NCI-H510A (cell line): ENCODE data around the gene FXYD6.

ENCODE experiments used
- DNase-seq: peaks from one replicate; lab custom pipeline; 2025; lab: John Stamatoyannopoulos, UW

FXYD6 gene

GRCh38 chr11:117884994-117885393, 8.5 kb upstream of the FXYD6 start:
- no peak for DNase-seq

- no peak for DNase-seq
Observed at GRCh38 chr11:117883063-117883462, 6.6 kb upstream of the FXYD6 start.

DNA sequence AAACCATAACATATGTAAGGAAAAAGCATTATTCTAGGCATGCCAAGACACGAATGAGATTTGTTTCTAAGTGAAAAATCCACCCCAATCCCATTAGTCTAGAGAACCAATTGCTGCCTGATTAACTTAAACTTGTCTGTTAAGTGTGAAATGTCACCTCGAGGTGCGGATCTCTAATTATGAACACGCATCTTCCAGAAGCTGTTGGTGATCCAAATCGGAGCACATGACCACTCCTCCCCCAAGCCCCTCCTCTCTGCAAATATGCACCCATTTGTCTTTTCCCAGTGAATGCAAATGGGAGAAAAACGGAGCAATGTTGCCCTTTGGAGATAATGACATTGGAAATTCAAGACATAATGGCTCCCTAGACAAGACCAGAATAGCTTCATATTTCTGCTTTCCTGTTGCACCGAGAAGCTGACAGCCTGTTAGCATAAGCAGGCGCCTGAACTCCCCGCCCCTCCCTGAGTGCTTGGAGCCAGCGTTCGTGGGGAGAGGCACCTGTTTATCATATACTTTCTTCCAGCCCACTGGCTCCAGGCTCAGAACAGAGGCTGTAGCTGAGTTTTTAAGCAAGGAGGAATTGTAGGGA, 6.0 kb upstream of the FXYD6 start:
- no peak for DNase-seq

DNA sequence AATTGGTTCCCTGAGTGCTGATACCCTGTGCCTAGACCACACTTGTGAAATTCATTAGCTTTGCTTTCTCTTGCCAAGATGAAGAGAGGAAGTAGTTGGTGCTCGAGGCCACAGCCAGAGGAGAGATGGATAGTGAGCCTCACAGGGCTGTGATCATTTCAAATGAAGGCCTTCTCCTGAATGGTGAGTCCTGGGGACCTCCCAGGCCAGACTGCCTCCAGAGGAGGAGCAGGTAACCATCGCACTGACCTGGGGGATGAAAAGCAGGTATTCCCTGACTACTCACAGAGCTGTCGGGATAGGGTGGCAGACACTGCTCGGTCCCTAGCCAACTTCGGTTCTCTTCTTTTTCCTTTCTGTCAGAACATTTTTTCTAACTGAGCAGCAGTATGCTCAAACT, 4.8 kb upstream of the FXYD6 start:
- no peak for DNase-seq

GRCh38 chr11:117879516-117880480, 3.3 kb upstream of the FXYD6 start:
- no peak for DNase-seq

- DNase-seq = no peak
Observed at GRCh38 chr11:117878939-117879475, 2.5 kb upstream of the FXYD6 start.

DNA sequence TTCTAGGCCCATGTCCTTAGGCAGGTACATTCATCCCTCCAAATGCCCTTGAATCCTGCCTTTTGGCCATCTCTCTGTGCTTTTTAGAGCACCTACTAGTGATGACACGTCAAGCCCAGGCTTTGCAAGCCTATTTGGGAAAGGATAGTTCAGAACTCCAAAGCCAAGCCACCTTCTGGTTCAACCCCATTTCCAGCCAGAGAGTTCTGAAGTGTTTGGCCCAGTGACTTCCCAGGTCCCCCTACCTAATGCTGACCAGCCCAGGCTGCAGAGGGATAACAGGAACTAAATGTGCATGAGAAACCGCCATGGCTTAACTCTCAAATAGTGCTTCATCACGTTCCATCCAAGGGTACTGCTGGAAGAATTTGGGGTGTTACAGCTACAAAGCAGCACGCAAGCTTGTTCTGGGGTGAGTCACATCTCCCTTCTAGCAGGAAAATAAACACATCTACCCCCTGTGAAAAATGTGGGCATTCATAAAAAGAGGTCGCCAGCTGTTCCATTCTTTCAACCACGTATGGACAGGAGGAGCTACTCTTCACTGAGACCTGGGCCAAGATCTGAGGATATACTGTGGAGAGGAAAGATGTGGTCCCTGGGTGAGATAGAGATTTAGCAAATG, 2.0 kb upstream of the FXYD6 start:
- DNase-seq = no peak

DNA sequence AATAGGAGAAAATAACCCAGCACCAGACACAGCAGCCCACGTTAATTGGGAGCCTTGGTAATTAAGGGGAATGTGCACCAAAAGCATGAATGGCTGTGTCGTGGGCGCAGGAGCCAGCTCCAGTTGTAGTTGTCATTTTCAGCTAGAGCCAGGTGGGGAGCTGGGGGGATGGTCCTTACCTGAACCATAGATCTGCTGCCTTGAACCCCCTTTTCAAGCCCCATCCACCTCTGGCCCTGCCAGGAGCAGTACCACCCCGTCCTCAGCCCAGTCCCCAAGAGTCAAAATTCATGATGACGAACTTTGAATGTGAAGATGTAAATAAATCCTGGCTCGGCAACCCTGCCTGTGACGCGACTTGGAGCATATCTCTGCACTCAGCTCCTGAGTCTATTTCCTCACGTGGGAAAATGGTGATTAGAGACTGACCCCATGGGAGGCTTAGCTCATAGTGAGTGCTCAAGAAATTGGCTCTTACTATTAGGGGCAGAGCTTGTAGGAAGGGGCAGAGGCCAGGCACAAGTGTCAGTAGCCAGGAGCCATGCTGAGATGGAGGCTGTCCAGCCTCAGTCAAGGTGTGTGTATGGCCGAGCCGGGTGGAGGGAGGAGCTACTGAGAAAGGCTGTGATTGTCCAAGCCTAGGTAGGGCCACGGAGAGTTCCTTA, 794 bp upstream of the FXYD6 start:
- no peak for DNase-seq

DNA sequence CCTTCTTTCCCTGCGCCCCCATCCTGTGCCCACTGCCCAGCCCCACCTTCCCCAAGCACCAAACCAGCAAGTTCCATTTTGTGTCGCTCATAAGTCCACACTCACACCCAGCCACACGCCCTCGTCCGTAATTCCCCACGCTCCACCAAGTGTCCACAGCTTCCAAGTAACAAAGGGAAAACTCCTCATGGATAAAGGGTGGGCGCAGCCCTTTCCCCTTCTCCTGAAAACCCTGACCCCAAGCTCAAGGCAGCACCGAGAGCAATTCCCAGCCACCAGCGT, 458 bp downstream of the FXYD6 start:
- no peak for DNase-seq

DNA sequence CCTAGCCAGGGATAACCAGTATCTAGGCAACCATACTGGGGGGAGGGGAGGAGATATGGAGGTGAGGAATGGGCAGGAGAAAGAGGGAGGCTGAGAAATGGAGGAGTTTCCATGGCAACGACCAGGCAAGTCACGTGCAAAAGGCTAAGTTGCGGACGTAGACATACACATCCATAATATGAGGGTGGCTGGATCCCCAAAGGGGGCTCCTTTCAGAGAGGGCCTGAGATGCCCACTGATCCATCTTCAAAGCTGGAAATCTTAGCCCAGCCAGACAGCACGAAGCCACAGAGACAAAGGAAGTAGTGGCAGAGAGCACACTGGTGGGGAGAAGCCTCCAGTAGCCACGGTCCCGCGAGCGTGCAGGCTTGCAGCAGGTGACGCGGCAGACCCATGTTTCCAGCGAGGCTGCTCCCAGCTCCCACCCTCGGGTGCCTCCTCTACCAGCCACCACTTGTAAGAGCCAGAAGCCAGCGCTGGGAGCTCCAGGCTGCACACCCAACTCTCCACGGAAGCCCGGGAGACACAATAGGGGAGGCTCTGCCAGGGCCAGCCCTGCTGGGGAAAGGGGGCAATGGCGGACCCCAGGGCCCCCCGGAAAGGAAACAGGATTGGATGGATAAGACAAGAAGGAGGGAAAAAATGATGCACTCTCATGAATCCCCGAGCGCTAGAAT, 938 bp downstream of the FXYD6 start:
- DNase-seq = no peak

- no peak for DNase-seq
Observed at GRCh38 chr11:117874910-117875381, 1.5 kb downstream of the FXYD6 start.

DNA sequence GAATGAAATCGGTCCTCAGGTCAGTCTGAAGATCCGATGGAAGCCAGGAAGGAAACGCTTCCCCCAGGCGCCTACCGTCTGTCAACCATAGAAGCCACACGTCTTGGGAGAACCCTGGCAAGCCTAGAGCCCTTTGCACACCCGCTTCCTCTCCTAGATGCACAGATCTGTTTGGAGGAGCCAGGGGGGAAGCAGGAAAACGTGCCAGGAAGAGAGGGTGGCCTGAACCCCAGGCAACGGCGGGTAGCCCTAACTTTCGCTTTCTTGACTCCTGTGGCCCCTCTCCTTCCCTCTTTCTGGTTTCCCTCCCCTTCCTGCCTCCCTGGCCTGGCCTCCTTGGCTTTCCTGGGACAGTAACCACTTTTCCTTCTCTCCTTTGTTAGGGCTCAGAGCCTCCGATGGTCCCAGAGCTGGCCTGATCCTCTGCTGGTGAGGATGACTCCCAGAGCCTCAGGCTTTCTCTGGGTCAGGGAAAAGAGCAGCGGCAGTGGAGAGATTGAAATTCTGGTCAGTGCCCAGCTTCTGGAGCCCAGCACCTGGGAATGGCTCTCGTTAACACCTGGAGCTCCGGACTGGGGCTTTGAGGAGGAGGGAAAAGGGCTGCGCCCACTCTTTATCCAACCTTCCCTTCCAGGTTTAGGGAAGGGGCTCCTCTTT, 2.1 kb downstream of the FXYD6 start:
- DNase-seq = no peak

- DNase-seq = no peak
Observed at GRCh38 chr11:117873828-117874125, 2.7 kb downstream of the FXYD6 start.

DNA sequence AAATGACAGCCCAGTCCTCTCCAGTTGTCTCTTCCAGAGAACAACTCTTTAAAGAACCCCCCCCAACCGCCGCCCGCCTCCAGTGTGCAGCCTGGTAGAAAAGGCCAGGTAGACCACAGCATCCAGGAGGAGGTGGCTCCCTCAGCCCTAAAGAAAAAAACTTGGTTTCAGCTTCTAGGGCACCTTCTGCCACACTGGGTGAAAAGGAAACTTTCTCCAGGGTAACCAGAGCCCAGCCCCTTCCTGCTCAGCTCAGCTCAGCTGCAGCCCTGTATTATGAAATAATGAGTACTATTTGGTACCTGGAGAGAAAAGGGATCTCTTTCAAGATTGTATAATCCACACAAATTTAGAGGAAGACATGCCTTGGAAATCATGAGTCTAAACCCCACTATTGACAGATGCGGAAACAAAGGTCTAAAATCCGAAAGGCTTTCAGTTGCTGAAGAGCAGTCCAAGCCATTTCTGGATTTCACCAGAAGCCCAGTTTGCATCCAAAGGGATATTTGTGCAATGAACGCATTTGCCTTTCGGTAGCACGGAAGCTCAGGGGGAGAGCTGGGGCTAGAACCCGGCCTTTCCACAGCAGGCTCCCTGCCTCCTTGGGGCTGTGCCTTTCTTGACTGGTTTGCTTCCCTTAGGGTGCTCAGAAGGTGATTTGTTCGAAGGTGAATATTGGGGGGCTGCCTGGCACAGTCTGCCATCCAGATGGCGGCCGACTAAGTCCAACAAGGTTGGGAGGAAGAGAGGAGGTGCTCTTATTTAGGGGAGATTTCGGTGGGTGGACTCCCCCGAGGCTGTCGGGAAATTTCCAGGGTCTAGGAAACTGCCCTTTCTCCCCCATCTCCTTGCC, 3.3 kb downstream of the FXYD6 start:
- DNase-seq = no peak

GRCh38 chr11:117872420-117872961, 4.0 kb downstream of the FXYD6 start:
- no peak for DNase-seq

- DNase-seq = no peak
Observed at GRCh38 chr11:117871784-117872183, 4.7 kb downstream of the FXYD6 start.

DNA sequence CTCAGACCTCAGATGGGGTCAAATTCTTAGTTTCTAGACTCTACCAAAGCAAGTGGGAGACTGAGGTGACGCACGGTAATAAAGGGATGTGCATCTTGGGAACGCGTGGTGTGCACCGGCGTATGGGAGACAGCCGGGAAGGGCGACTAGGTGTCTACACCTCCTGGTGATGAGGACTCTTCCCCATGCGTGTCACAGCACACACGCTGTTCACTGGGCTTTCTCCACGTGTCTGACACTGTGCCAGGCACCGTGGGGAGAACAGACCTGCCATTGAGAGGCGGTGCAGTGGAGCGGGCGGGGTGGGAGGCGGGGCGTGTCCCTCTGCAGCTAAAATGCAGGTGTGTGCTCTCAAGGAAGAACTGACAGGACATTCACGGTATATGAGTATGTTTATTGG, 5.3 kb downstream of the FXYD6 start:
- DNase-seq = no peak

DNA sequence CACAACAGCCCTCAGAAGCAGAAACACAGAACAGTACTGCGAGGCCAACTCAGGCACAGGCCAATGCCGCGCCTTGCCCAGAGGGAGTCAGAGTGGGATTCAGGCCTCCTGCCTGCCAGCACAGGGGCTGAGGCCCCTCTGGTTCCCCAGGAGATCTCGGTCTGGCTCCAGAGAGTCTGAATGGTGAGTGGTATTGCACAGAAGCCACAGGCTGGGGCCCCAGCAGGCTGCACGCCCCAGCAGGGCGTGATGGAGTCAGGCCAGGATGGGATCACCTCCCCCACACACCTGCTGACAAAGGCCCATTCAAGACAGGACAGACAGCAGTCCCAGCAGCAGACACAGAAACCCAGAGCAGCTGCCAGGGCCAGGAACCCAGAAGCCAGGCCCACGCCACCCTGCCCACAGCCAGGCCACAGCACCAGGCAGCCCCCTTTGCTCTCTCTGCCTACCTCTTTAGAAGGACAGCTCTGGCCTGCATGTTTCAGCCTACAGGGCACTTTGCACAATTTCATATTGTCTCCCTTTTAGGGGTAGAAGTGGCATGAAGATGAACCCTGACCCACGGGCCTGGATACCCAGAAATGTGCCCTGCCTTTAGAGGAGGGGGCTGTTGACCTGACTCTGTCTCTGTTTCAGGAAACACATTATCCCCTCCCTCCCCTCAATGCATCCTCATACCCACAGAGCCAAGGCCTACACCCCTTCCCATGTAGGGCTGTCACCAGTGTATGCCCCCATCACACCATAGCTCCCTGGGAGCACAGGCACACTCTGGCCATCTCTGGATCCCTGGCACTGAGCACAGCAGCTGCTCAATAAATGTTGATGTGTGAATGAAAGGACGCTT, 6.1 kb downstream of the FXYD6 start:
- no peak for DNase-seq

GRCh38 chr11:117869604-117870003, 6.9 kb downstream of the FXYD6 start:
- DNase-seq = no peak
